Measurements from ENCODE around the gene ICE2.

GRCh38 chr15:60511351-60512031 is 32.5 kb upstream of the ICE2 start:
- TF ChIP-seq CTCF (IDR thresholded peaks at IDR 0.05) (no peak), RXRA (IDR thresholded peaks at IDR 0.05; ENCODE audit: borderline replicate concordance, low read depth) (no peak), USF2 (IDR thresholded peaks at IDR 0.05; ENCODE audit: borderline replicate concordance, low read depth, low read length) (no peak), RFX5 (IDR thresholded peaks at IDR 0.05; ENCODE audit: low read length) (no peak), USF1 (IDR thresholded peaks at IDR 0.05; ENCODE audit: borderline replicate concordance, low read depth) (no peak), POLR2AphosphoS5 (IDR thresholded peaks at IDR 0.05; ENCODE audit: low read depth, low read length) (no peak), SMC3 (IDR thresholded peaks at IDR 0.05; ENCODE audit: low read depth, low read length) (no peak), EP300 (IDR thresholded peaks at IDR 0.05; ENCODE audit: borderline replicate concordance in 1 of 2, low read depth in 1 of 2, low read length in 1 of 2) (no peak)
